ENCODE results near the gene ARL11.

DNA sequence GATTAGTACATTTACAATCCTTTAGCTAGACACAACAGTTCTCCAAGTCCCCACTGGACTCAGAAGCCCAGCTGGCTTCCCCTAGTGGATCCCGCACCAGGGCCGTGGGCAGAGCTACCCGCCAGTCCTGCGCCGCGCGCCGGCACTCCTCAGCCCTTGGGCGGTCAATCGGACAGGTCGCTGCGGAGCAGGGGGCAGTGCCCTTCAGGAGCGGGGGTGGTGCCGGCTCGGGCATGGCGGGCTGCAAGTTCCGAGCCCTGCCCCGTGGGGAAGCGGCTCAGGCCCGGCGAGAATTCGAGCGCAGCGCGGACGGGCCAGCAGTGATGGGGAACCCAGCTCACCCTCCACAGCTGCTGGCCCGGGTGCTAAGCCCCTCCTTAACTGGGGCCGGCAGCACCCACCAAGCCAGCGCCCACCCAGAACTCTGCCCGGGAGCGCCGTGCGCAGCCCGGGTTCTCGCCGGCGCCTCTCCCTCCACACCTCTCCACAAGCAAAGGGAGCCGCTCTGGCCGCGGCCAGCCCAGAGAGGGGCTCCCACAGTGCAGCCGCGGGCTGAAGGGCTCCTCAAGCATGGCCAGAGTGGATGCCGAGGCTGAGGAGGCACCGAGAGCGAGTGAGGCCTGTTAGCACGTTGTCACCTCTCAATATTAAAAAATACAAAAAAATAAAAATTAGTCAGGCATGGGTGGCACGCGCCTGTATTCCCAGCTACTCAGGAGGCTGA is 50.0 kb downstream of the ARL11 start:
- TF ChIP-seq, protein P1, sequence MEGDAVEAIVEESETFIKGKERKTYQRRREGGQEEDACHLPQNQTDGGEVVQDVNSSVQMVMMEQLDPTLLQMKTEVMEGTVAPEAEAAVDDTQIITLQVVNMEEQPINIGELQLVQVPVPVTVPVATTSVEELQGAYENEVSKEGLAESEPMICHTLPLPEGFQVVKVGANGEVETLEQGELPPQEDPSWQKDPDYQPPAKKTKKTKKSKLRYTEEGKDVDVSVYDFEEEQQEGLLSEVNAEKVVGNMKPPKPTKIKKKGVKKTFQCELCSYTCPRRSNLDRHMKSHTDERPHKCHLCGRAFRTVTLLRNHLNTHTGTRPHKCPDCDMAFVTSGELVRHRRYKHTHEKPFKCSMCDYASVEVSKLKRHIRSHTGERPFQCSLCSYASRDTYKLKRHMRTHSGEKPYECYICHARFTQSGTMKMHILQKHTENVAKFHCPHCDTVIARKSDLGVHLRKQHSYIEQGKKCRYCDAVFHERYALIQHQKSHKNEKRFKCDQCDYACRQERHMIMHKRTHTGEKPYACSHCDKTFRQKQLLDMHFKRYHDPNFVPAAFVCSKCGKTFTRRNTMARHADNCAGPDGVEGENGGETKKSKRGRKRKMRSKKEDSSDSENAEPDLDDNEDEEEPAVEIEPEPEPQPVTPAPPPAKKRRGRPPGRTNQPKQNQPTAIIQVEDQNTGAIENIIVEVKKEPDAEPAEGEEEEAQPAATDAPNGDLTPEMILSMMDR (IDR thresholded peaks at IDR 0.05) = no peak
- no peak for TF ChIP-seq POLR2AphosphoS5 (IDR thresholded peaks at IDR 0.05)
- TF ChIP-seq POLR2A (IDR thresholded peaks at IDR 0.05) = no peak
